HEK293 (cell line): ENCODE measurements around the gene NRP2.

Experiments
- CTCF ChIA-PET: fragments of 350-600 bp; formaldehyde crosslinking; extraction: SDS; loops from one replicate; lab custom pipeline; 2021; ENCODE audit warnings: antibody characterized with exemption; lab: Yijun Ruan, JAX
- POLR2A ChIA-PET: fragments of 300-600 bp; formaldehyde crosslinking; extraction: SDS; loops from one replicate; lab custom pipeline; 2020; ENCODE audit warnings: antibody characterized with exemption, inconsistent platforms; lab: Yijun Ruan, JAX
- H3K27ac ChIP-seq: fragments of 200-500 bp; sonication (Bioruptor generic); 2 replicates; pipeline ENCODE4 v1.5.1; 2014; ENCODE audit warnings: low read depth, low read length, control low read depth, inconsistent platforms; ENCODE audit errors: extremely low read depth
- H3K36me3 ChIP-seq, 2 experiments: fragments of 200-500 bp in 1 of 2; sonication (Bioruptor generic) in 1 of 2; 1 replicate in 1 of 2; 2 replicates in 1 of 2; pipeline ENCODE4 v1.5.1; 2014 to 2017; ENCODE audit warnings: inconsistent platforms in 2 of 2, low read length in 2 of 2; ENCODE audit not compliant: control insufficient read depth in 2 of 2, insufficient read depth in 1 of 2
- H3K4me1 ChIP-seq: fragments of 200-500 bp; sonication (Bioruptor generic); 2 replicates; pipeline ENCODE4 v1.5.1; 2014; ENCODE audit warnings: mild to moderate bottlenecking, low read length, inconsistent platforms; ENCODE audit not compliant: control insufficient read depth, insufficient read depth
- H3K4me3 ChIP-seq: 2 replicates; pipeline ENCODE4 v1.5.1; 2011; ENCODE audit warnings: low read depth, mild to moderate bottlenecking, control low read depth, low read length, moderate library complexity
- H3K9me3 ChIP-seq: fragments of 200-500 bp; sonication (Bioruptor generic); 2 replicates; pipeline ENCODE4 v1.5.1; 2014; ENCODE audit warnings: low read depth, low read length, inconsistent platforms; ENCODE audit not compliant: control insufficient read depth, insufficient read depth
- GLIS2 ChIP-seq: fragments of 450-650 bp; formaldehyde crosslinking; IDR thresholded peaks from 2 replicates; pipeline ENCODE4 v1.5.1; 2016; ENCODE audit warnings: missing biosample characterization, missing genetic modification characterization
- HOXA7 ChIP-seq: sonication (generic); formaldehyde crosslinking; IDR thresholded peaks from 2 replicates; pipeline ENCODE4 v1.8.1; 2022; ENCODE audit warnings: missing genetic modification reagents, borderline replicate concordance
- HOXC10 ChIP-seq: sonication (generic); formaldehyde crosslinking; IDR thresholded peaks from 2 replicates; pipeline ENCODE4 v1.8.1; 2023; ENCODE audit warnings: mild to moderate bottlenecking, missing genetic modification reagents
- KLF8 ChIP-seq: fragments of 450-650 bp; formaldehyde crosslinking; IDR thresholded peaks from 2 replicates; pipeline ENCODE4 v1.5.1; 2016; ENCODE audit warnings: missing biosample characterization, missing genetic modification characterization
- OSR2 ChIP-seq: fragments of 450-650 bp; formaldehyde crosslinking; IDR thresholded peaks from 2 replicates; pipeline ENCODE4 v1.5.1; 2016; ENCODE audit warnings: missing biosample characterization, missing genetic modification characterization
- PBX3 ChIP-seq: sonication (generic); formaldehyde crosslinking; IDR thresholded peaks from 2 replicates; pipeline ENCODE4 v1.8.1; 2022; ENCODE audit warnings: mild to moderate bottlenecking, moderate library complexity, missing genetic modification reagents
- REST ChIP-seq: fragments of 450-650 bp; formaldehyde crosslinking; IDR thresholded peaks from 2 replicates; pipeline ENCODE4 v1.5.1; 2016; ENCODE audit warnings: missing biosample characterization, missing genetic modification characterization
- SCRT1 ChIP-seq: fragments of 450-650 bp; formaldehyde crosslinking; IDR thresholded peaks from 2 replicates; pipeline ENCODE4 v1.5.1; 2016; ENCODE audit warnings: missing biosample characterization, missing genetic modification characterization, borderline replicate concordance
- SETDB1 ChIP-seq: IDR thresholded peaks from one replicate; pipeline ENCODE4 v1.6.1; 2017; ENCODE audit warnings: mild to moderate bottlenecking, low read length, moderate library complexity, mixed read lengths; ENCODE audit not compliant: insufficient read length
- SP3 ChIP-seq: fragments of 450-650 bp; formaldehyde crosslinking; IDR thresholded peaks from 2 replicates; pipeline ENCODE4 v1.5.1; 2016; ENCODE audit warnings: missing biosample characterization, missing genetic modification characterization
- ZBTB17 ChIP-seq: fragments of 450-650 bp; formaldehyde crosslinking; IDR thresholded peaks from 2 replicates; pipeline ENCODE4 v1.5.1; 2016; ENCODE audit warnings: missing biosample characterization, missing genetic modification characterization
- ZBTB6 ChIP-seq: fragments of 450-650 bp; formaldehyde crosslinking; IDR thresholded peaks from 2 replicates; pipeline ENCODE4 v1.5.1; 2017; ENCODE audit warnings: missing biosample characterization, missing genetic modification characterization
- ZNF112 ChIP-seq: fragments of 450-650 bp; formaldehyde crosslinking; IDR thresholded peaks from 2 replicates; pipeline ENCODE4 v1.5.0; 2017; ENCODE audit warnings: missing biosample characterization, missing genetic modification characterization
- ZNF140 ChIP-seq: fragments of 450-650 bp; formaldehyde crosslinking; IDR thresholded peaks from 2 replicates; pipeline ENCODE4 v1.5.1; 2016; ENCODE audit warnings: missing biosample characterization, missing genetic modification characterization
- ZNF174 ChIP-seq: fragments of 450-650 bp; formaldehyde crosslinking; IDR thresholded peaks from 2 replicates; pipeline ENCODE4 v1.5.0; 2017; ENCODE audit warnings: missing biosample characterization, mild to moderate bottlenecking, missing genetic modification characterization
- ZNF175 ChIP-seq: fragments of 450-650 bp; formaldehyde crosslinking; IDR thresholded peaks from 2 replicates; pipeline ENCODE4 v1.5.1; 2016; ENCODE audit warnings: missing biosample characterization, missing genetic modification characterization
- ZNF221 ChIP-seq: fragments of 450-650 bp; formaldehyde crosslinking; IDR thresholded peaks from 2 replicates; pipeline ENCODE4 v1.5.1; 2017; ENCODE audit warnings: missing biosample characterization, missing genetic modification characterization, borderline replicate concordance
- ZNF23 ChIP-seq: fragments of 450-650 bp; formaldehyde crosslinking; IDR thresholded peaks from 2 replicates; pipeline ENCODE4 v1.5.1; 2016; ENCODE audit warnings: missing biosample characterization, missing genetic modification characterization, borderline replicate concordance
- ZNF266 ChIP-seq: fragments of 450-650 bp; formaldehyde crosslinking; IDR thresholded peaks from 2 replicates; pipeline ENCODE4 v1.5.1; 2016; ENCODE audit warnings: missing biosample characterization, missing genetic modification characterization, low read depth
- ZNF350 ChIP-seq: fragments of 450-650 bp; formaldehyde crosslinking; IDR thresholded peaks from 2 replicates; pipeline ENCODE4 v1.5.0; 2017; ENCODE audit warnings: missing biosample characterization, mild to moderate bottlenecking, missing genetic modification characterization
- ZNF416 ChIP-seq: fragments of 450-650 bp; formaldehyde crosslinking; IDR thresholded peaks from 2 replicates; pipeline ENCODE4 v1.5.1; 2016; ENCODE audit warnings: missing biosample characterization, missing genetic modification characterization
- ZNF433 ChIP-seq: fragments of 450-650 bp; formaldehyde crosslinking; IDR thresholded peaks from 2 replicates; pipeline ENCODE4 v1.5.1; 2016; ENCODE audit warnings: missing biosample characterization, missing genetic modification characterization, low read depth
- ZNF548 ChIP-seq: fragments of 450-650 bp; formaldehyde crosslinking; IDR thresholded peaks from 2 replicates; pipeline ENCODE4 v1.5.1; 2016; ENCODE audit warnings: missing biosample characterization, missing genetic modification characterization
- ZNF560 ChIP-seq: fragments of 450-650 bp; formaldehyde crosslinking; IDR thresholded peaks from 2 replicates; pipeline ENCODE4 v1.5.1; 2017; ENCODE audit warnings: missing biosample characterization, missing genetic modification characterization, borderline replicate concordance
- ZNF561 ChIP-seq: fragments of 450-650 bp; IDR thresholded peaks from 2 replicates; pipeline ENCODE4 v1.5.1; 2018; ENCODE audit warnings: missing biosample characterization, missing genetic modification characterization, borderline replicate concordance
- ZNF585B ChIP-seq: fragments of 450-650 bp; formaldehyde crosslinking; IDR thresholded peaks from 2 replicates; pipeline ENCODE4 v1.5.1; 2016; ENCODE audit warnings: missing biosample characterization, missing genetic modification characterization
- ZNF654 ChIP-seq: fragments of 450-650 bp; formaldehyde crosslinking; IDR thresholded peaks from 2 replicates; pipeline ENCODE4 v1.5.1; 2016; ENCODE audit warnings: low read depth, missing biosample characterization, missing genetic modification characterization
- ZNF776 ChIP-seq: fragments of 450-650 bp; formaldehyde crosslinking; IDR thresholded peaks from 2 replicates; pipeline ENCODE4 v1.5.0; 2017; ENCODE audit warnings: missing biosample characterization, missing genetic modification characterization, borderline replicate concordance
- ZNF777 ChIP-seq: fragments of 450-650 bp; formaldehyde crosslinking; IDR thresholded peaks from 2 replicates; pipeline ENCODE4 v1.5.1; 2017; ENCODE audit warnings: missing biosample characterization, missing genetic modification characterization, borderline replicate concordance
- ZSCAN16 ChIP-seq: fragments of 450-650 bp; formaldehyde crosslinking; IDR thresholded peaks from 2 replicates; pipeline ENCODE4 v1.5.1; 2016; ENCODE audit warnings: missing biosample characterization, missing genetic modification characterization
- ZSCAN23 ChIP-seq: fragments of 450-650 bp; formaldehyde crosslinking; IDR thresholded peaks from 2 replicates; pipeline ENCODE4 v1.5.1; 2016; ENCODE audit warnings: missing biosample characterization, missing genetic modification characterization
- ZSCAN4 ChIP-seq: fragments of 450-650 bp; formaldehyde crosslinking; IDR thresholded peaks from 2 replicates; pipeline ENCODE4 v1.5.1; 2017; ENCODE audit warnings: missing biosample characterization, missing genetic modification characterization

Gene NRP2

GRCh38 chr2:205703471-205704126, 21.3 kb downstream of the NRP2 start:
- POLR2A ChIA-PET, result no interaction called here
- no peak for TF ChIP-seq ZNF140 (tag by site-specific recombination)
- TF ChIP-seq ZNF416, result no peak
- TF ChIP-seq KLF8, result no peak
- no peak for TF ChIP-seq HOXA7
- no peak for TF ChIP-seq ZNF23 (tag by site-specific recombination)
- no peak for TF ChIP-seq ZNF560
- no peak for TF ChIP-seq ZNF112 (tag by site-specific recombination)
- TF ChIP-seq ZSCAN16, result no peak
- TF ChIP-seq ZNF561 (tag by site-specific recombination), result no peak
- no peak for TF ChIP-seq ZNF777 (tag by site-specific recombination)
- TF ChIP-seq OSR2, result no peak
- no peak for TF ChIP-seq ZNF776 (tag by site-specific recombination)
- TF ChIP-seq SETDB1, result no peak
- no peak for TF ChIP-seq HOXC10 (CRISPR knock-in tag)
- no peak for TF ChIP-seq ZNF175 (tag by site-specific recombination)
- TF ChIP-seq GLIS2 (tag by site-specific recombination), result no peak
- no peak for TF ChIP-seq ZNF548
- no peak for TF ChIP-seq PBX3 (CRISPR knock-in tag)
- TF ChIP-seq ZNF221 (tag by site-specific recombination), result no peak
- no peak for TF ChIP-seq ZNF174 (tag by site-specific recombination)
- no peak overlapping the region for H3K4me3 ChIP-seq
- no peak overlapping the region for H3K27ac ChIP-seq
- no peaks in the 10 kb centered on the region for H3K36me3 ChIP-seq
- H3K4me1 ChIP-seq, result no peaks in the 10 kb centered on the region
- CTCF ChIA-PET, result interaction anchor here (1.2 kb wide), 1 partner anchor 19 kb away, joined by 4 read pairs; no protein-coding TSS in a partner anchor
- H3K9me3 ChIP-seq, result no peaks in the 10 kb centered on the region

GRCh38 chr2:205704127-205704741, 21.9 kb downstream of the NRP2 start:
- ChIA-PET POLR2A (no interaction called here), CTCF (interaction anchor here (0.8 kb wide), 1 partner anchor 222 kb away, joined by 3 read pairs; no protein-coding TSS in a partner anchor)
- no peaks in the 10 kb centered on the region for H3K4me1 ChIP-seq
- no peaks in the 10 kb centered on the region for H3K9me3 ChIP-seq
- no peak overlapping the region for H3K27ac ChIP-seq
- no peaks in the 10 kb centered on the region for H3K36me3 ChIP-seq
- H3K4me3 ChIP-seq, result no peak overlapping the region
- TF ChIP-seq ZNF266 (tag by site-specific recombination) (no peak), ZBTB6 (tag by site-specific recombination) (no peak), ZBTB17 (tag by site-specific recombination) (no peak), ZNF585B (tag by site-specific recombination) (no peak), ZSCAN4 (no peak), SP3 (tag by site-specific recombination) (no peak), REST (tag by site-specific recombination) (no peak), ZNF433 (tag by site-specific recombination) (no peak), SCRT1 (tag by site-specific recombination) (no peak), ZNF654 (tag by site-specific recombination) (no peak), ZNF350 (tag by site-specific recombination) (no peak), ZSCAN23 (tag by site-specific recombination) (no peak)
